ENCODE measurements around the gene C14orf93. TPM values are rescaled to one million over a fixed set of nuclear protein-coding genes. Genes with fewer than 3 reads are reported as not detected.

The C14orf93 gene
- polyA plus RNA-seq, 1 experiment, result 8.4 TPM

DNA sequence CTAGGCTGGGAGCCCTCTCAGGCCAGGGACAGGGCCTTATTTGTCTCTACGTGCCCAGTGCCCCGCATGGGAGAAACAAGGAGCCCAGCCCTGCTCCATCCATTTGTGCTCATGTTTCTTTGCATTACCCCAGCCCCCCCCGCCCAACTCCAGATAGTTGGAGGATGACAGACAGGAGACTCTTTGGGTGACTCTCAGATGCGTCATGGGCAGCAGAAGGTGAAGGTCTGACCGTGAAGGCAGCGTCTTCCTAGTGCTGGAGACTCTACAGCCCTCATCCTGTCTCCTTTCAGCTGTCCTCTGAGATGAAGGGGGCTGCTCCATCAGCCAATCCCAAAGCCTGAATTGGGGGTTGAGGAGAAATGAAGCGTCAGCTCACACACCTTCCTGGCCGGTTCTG lies 31.8 kb upstream of the C14orf93 start:
- TF ChIP-seq, protein P1, sequence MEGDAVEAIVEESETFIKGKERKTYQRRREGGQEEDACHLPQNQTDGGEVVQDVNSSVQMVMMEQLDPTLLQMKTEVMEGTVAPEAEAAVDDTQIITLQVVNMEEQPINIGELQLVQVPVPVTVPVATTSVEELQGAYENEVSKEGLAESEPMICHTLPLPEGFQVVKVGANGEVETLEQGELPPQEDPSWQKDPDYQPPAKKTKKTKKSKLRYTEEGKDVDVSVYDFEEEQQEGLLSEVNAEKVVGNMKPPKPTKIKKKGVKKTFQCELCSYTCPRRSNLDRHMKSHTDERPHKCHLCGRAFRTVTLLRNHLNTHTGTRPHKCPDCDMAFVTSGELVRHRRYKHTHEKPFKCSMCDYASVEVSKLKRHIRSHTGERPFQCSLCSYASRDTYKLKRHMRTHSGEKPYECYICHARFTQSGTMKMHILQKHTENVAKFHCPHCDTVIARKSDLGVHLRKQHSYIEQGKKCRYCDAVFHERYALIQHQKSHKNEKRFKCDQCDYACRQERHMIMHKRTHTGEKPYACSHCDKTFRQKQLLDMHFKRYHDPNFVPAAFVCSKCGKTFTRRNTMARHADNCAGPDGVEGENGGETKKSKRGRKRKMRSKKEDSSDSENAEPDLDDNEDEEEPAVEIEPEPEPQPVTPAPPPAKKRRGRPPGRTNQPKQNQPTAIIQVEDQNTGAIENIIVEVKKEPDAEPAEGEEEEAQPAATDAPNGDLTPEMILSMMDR (IDR thresholded peaks at IDR 0.05; ENCODE audit: low read depth, low read length), result no peak
- ChIA-PET POLR2A (no interaction called here), CTCF (interaction anchor here (0.8 to 2.3 kb wide), 2 partner anchors 27 to 55 kb away, joined by 6 to 8 read pairs; no protein-coding TSS in a partner anchor)
- Histone ChIP-seq H3K27me3 (ENCODE audit: control insufficient read depth, insufficient read depth, low read length) (no peaks in the 10 kb centered on the region), H3K9me3 (ENCODE audit: control insufficient read depth, insufficient read depth, low read length) (no peaks in the 10 kb centered on the region; the same call in 1 of the 2 replicates), H3K4me3 (ENCODE audit: low read depth, low read length) (no peak overlapping the region), H3K27ac (ENCODE audit: low read depth, low read length) (no peak overlapping the region)
- no peak for DNase-seq (ENCODE audit: low read depth, low spot score)

- no peaks in the 10 kb centered on the region for H3K27me3 ChIP-seq (ENCODE audit: control insufficient read depth, insufficient read depth, low read length)
- CTCF ChIA-PET, result interaction anchor here (1.2 to 2.3 kb wide), 5 partner anchors 15 to 45 kb away, joined by 3 to 8 read pairs (median 3); no protein-coding TSS in a partner anchor
- H3K4me3 ChIP-seq (ENCODE audit: low read depth, low read length), result no peak overlapping the region
- H3K9me3 ChIP-seq (ENCODE audit: control insufficient read depth, insufficient read depth, low read length), result no peaks in the 10 kb centered on the region; the same call in 1 of the 2 replicates
- POLR2A ChIA-PET, result no interaction called here
- DNase-seq (ENCODE audit: low read depth, low spot score), result no peak
- TF ChIP-seq, protein P1 (IDR thresholded peaks at IDR 0.05; ENCODE audit: low read depth, low read length), result no peak
- H3K27ac ChIP-seq (ENCODE audit: low read depth, low read length), result no peak overlapping the region
Observed at GRCh38 chr14:23040100-23040499, 30.2 kb upstream of the C14orf93 start.

GRCh38 chr14:23035303-23036144 lies 25.6 kb upstream of the C14orf93 start:
- POLR2A ChIA-PET, result interaction anchor here (0.9 to 1.9 kb wide), 2 partner anchors 11 to 28 kb away, joined by 4 to 11 read pairs; no protein-coding TSS in a partner anchor
- H3K4me3 ChIP-seq (ENCODE audit: low read depth, low read length), result peak overlapping the region; percentile 93

DNA sequence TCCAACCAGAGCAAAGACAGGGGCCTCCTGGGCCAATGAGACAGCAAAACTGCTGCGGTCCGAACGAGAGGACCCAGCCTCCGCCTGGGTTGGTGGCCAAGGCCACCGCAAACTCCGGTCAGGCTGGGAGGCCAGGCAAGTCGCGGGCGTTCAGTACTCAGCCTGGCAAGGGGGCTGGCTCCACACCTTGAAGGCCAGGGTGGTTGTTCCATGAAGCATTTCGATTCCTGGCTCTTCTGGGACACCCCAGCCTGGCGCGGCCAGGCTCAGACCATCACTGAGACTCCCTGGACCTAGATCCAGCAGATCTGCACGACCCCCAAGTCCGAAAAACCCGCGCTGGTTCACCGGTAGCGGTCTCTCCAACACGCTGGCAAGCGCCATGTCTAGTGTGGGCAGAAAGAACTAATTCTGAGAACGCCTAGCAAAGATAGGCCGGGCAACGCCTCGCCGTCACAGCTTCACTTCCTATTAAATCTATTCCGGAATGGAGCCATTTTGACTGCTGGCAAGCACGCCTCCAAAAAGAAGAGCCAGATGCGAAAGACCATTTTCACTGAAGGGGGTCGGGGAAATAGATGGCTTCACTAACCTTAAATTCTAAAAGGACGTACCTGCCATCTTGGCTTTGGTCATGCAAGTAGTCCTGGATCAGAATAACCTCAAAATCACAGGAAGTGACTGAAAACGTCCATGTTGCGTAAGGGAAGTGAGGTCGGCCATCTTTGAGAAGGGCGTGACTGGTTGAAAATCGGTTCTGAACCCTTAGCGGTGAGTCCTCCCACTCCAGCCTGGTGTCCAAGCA lies 24.8 kb upstream of the C14orf93 start, which contains the start of gene PSMB5:
PSMB5 (minus strand) TSS at position 403 of the 805 bp plus-strand sequence; CDS start at position 384, 19 bp downstream.
- Histone ChIP-seq H3K4me3 (ENCODE audit: low read depth, low read length) (peak within 1 kb of the TSS; percentile 93), H3K9me3 (ENCODE audit: control insufficient read depth, insufficient read depth, low read length) (no peaks in the 10 kb centered on the region; the same call in 1 of the 2 replicates), H3K27me3 (ENCODE audit: control insufficient read depth, insufficient read depth, low read length) (no peaks in the 10 kb centered on the region), H3K27ac (ENCODE audit: low read depth, low read length) (peak within 1 kb of the TSS; percentile 94)
- TF ChIP-seq, protein P1 (IDR thresholded peaks at IDR 0.05; ENCODE audit: low read depth, low read length), result no peak
- ChIA-PET POLR2A (interaction anchor here (0.7 to 1.9 kb wide), 4 partner anchors 10 to 183 kb away, joined by 3 to 11 read pairs (median 4); no protein-coding TSS in a partner anchor), CTCF (interaction anchor here (0.6 to 2.9 kb wide), 6 partner anchors 34 to 92 kb away, joined by 3 to 19 read pairs (median 8); partner anchors contain the start of gene ACIN1)
- DNase-seq (ENCODE audit: low read depth, low spot score), result peak; percentile 83

More at GRCh38 chr14:23035303-23036144, 25.6 kb upstream of the C14orf93 start:
- H3K27me3 ChIP-seq (ENCODE audit: control insufficient read depth, insufficient read depth, low read length), result no peaks in the 10 kb centered on the region
- peak overlapping the region; percentile 94 for H3K27ac ChIP-seq (ENCODE audit: low read depth, low read length)
- TF ChIP-seq, protein P1 (IDR thresholded peaks at IDR 0.05; ENCODE audit: low read depth, low read length), result no peak
- CTCF ChIA-PET, result no interaction called here
- DNase-seq (ENCODE audit: low read depth, low spot score), result no peak
- no peaks in the 10 kb centered on the region; the same call in 1 of the 2 replicates for H3K9me3 ChIP-seq (ENCODE audit: control insufficient read depth, insufficient read depth, low read length)
